Erythroblast (primary cell): ENCODE results near the gene PTX4.

ENCODE experiments used
- DNase-seq, 2 experiments: peaks; one replicate each; lab custom pipeline; 2025; lab: John Stamatoyannopoulos, UW
- GATA1 ChIP-seq: IDR thresholded peaks from 2 replicates; pipeline ENCODE4 v1.6.1; 2011; ENCODE audit warnings: low read depth, mild to moderate bottlenecking, control low read depth, low read length, moderate library complexity
- POLR2A ChIP-seq: IDR thresholded peaks from 2 replicates; pipeline ENCODE4 v1.6.1; 2011; ENCODE audit warnings: mild to moderate bottlenecking, low read length

The PTX4 gene

GRCh38 chr16:1528921-1529537, 40.3 kb upstream of the PTX4 start:
- DNase-seq = no peak
- TF ChIP-seq POLR2A (no peak), GATA1 (no peak)

DNA sequence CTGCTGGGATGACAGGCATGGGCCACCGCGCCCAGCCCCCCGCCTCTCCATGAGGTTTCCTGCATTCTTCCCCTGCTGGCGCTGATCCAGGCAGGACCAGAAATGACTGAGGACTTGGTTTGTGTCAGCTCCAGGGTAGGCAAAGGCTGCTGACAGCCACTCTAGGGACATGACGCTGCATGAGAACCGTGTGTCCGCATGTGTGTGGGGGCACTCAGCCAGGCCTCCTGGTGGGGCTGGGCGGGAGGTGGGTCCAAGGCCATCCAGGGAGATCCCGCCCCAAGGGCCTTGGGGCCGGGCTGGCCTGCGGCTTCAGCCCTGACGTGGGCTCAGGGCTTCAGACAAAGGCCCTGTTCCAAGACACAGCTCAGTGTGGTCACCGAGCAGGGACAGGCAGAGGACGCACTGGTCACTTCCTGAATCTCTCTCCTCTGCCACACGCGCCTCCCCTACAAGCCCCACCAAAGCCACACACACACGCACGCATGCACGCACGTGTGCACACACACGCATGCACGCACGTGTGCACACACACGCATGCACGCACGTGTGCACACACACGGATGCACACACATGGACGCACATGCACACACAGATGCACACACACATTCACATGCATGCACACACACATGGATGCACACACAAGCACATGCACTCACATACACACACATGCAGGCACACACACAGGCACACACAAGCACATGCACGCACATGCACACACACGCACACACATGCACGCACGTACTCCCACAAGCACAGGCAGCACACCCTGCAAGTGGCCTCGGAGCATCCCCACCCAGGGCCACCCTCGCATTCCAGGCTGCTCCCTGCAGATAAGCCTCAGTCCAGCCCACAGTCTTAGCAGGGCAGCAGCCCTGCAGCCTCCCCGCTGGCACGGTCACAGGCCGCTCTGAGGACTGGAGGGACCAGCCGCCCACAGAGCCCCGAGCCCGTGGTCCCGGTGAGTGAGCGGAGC, 39.4 kb upstream of the PTX4 start:
- TF ChIP-seq POLR2A (no peak), GATA1 (no peak)
- peak; percentile 53 to 74 for DNase-seq

DNA sequence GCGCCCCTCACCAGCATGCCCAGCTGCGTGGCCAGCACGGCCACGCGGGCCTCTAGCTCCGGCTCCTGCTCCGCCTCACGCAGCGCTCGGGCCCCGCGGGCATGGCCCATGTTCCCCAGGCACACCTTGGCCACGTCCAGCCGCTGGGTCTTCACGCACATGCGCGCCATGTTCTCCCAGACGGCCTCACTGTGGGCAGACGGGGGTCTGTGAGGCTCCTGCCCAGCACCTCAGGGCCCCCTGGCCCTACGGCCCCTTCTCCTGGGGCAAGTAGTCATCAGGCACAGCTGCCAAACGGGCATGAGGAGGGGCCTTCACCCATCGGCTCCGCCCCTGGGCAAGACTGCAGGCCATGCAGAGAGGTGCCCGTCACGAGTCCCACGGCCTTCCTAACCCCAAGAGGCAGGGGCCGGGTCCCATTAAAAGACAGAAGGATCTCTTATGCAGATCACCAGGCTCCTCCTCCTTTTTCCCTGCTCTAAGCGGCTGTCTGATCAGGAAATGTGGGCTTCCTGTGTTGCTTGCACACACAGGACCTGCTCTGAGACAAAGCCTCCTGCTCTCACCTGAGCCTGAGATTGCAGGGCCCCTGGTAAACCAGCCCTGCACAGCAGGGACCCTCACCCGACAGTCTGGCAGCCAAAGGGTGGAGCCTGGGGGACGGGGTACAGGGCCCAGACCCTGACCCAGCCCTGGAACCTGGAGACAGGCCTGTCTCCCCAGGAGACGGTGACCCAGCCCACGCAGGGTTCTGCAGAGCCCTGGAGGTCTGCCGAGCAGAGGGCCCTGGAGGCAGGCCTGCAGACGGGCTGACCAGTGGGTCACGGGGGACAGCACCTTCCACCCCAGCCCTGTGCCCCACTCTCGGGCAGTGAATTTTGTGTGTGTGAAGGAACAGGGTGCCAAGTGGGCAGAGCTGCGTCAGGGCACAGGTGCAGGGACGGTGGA, 38.1 kb upstream of the PTX4 start:
- DNase-seq = no peak
- TF ChIP-seq POLR2A = no peak
- no peak for TF ChIP-seq GATA1

GRCh38 chr16:1525871-1526607, 37.3 kb upstream of the PTX4 start:
- DNase-seq = no peak
- TF ChIP-seq POLR2A = no peak
- TF ChIP-seq GATA1 = no peak

GRCh38 chr16:1524366-1524765, 35.6 kb upstream of the PTX4 start:
- no peak for DNase-seq
- no peak for TF ChIP-seq GATA1
- no peak for TF ChIP-seq POLR2A

- DNase-seq = no peak
- TF ChIP-seq GATA1 (no peak), POLR2A (no peak)
These were observed 35.0 kb upstream of the PTX4 start for GRCh38 chr16:1523581-1524245.

DNA sequence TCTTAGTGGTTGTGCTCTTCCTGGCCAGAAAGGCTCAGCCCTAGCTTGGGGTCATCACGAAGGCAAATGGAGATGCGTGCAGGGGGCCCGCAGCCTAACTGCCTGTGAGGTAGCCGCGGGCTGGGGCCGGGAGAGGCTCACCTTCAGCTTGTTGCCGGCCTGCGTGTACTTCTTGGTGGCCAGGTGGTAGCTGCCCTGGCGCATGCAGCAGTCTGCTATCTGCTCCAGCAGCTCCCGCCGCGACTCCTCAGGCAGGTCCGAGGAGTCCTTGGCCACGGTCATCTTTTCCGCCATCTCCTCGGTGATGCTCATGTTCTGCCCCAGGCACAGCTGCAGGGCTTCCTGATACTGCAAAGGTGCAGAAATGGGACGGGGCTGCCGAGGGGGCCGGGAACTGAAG, 31.7 kb upstream of the PTX4 start:
- TF ChIP-seq GATA1 = no peak
- TF ChIP-seq POLR2A = no peak
- DNase-seq = no peak

GRCh38 chr16:1519831-1520230, 31.1 kb upstream of the PTX4 start:
- DNase-seq = no peak
- no peak for TF ChIP-seq POLR2A
- no peak for TF ChIP-seq GATA1

DNA sequence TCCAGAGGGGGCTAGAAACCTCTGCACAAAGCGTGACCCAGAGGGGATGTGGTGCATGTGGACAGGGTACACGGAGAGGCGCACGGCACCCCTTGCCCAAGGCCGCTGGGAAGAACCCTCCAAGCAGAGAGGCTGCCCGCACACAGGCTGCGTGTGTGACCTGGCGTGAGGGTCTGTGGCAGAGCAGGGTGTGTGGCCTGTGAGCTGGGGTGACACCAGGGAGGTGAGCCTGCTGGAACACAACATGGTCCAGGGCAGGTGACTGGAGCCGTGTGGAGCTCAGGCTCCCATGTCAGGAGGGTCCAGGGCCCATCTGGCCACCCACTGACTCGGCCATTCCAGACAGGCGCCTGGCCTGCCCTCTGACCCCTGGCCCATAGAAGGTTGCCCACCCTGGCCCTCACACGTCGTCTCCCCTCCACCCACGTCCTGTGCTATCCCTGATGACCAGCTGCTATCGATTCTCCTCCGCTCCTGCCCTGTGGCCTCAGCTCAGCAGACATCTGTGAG, 29.9 kb upstream of the PTX4 start:
- TF ChIP-seq POLR2A (no peak), GATA1 (no peak)
- DNase-seq = no peak

GRCh38 chr16:1514507-1514906, 25.8 kb upstream of the PTX4 start:
- DNase-seq = no peak
- TF ChIP-seq POLR2A = no peak
- no peak for TF ChIP-seq GATA1

GRCh38 chr16:1512774-1513173, 24.0 kb upstream of the PTX4 start:
- no peak for TF ChIP-seq POLR2A
- no peak for TF ChIP-seq GATA1
- DNase-seq = no peak
